CD4-positive, alpha-beta T cell (primary cell): Measurements from ENCODE around the gene PCDH9. TPM values are rescaled to one million over a fixed set of nuclear protein-coding genes. Genes with fewer than 3 reads are reported as not detected.

Experiments
- ATAC-seq: fragments of 200-7000 bp; cut with Tn5 transposase; one replicate; pipeline ENCODE4 v1.10.0; 2022; ENCODE audit warnings: mild to moderate bottlenecking; ENCODE audit not compliant: poor library complexity
- CTCF ChIA-PET: fragments of 350-600 bp; sonication (Branson Sonifier 250); formaldehyde crosslinking; loops from one replicate; lab custom pipeline; 2021; ENCODE audit warnings: antibody characterized with exemption, inconsistent platforms; lab: Charles Lee
- POLR2A ChIA-PET: fragments of 350-600 bp; sonication (Branson Sonifier 250); formaldehyde crosslinking; loops from one replicate; lab custom pipeline; 2021; ENCODE audit warnings: antibody characterized with exemption, inconsistent platforms; lab: Charles Lee
- DNase-seq, 14 experiments: peaks; one replicate each; pipeline ENCODE4 v3.0.0-alpha.2; 2013 to 2020; ENCODE audit warnings: mixed read lengths in 2 of 14
- H3K27ac ChIP-seq, 2 donors: one replicate each; pipeline versions ENCODE4 v1.5.1 to v1.7.0; 2013; ENCODE audit warnings: low read length in 2 of 2, low read depth in 1 of 2, mild to moderate bottlenecking in 1 of 2
- H3K27me3 ChIP-seq, 2 experiments: 1 replicate in 1 of 2; 2 replicates in 1 of 2; pipeline versions ENCODE4 v1.6.1 to v1.7.0; 2013; ENCODE audit warnings: low read length in 2 of 2, control low read depth in 1 of 2, mild to moderate bottlenecking in 1 of 2, moderate library complexity in 1 of 2; ENCODE audit not compliant: insufficient read depth in 2 of 2, control insufficient read depth in 1 of 2
- H3K36me3 ChIP-seq: one replicate; pipeline ENCODE4 v1.6.1; 2013; ENCODE audit warnings: low read length, control low read depth; ENCODE audit not compliant: insufficient read depth
- H3K4me1 ChIP-seq: one replicate; pipeline ENCODE4 v1.6.1; 2013; ENCODE audit warnings: low read length, control low read depth; ENCODE audit not compliant: insufficient read depth
- H3K4me3 ChIP-seq: one replicate; pipeline ENCODE4 v1.5.1; 2013; ENCODE audit warnings: mild to moderate bottlenecking, low read length, moderate library complexity
- H3K9me3 ChIP-seq, 2 experiments: 1 replicate in 1 of 2; 2 replicates in 1 of 2; pipeline versions ENCODE4 v1.6.1 to v1.7.0; 2013; ENCODE audit warnings: low read length in 2 of 2, mild to moderate bottlenecking in 2 of 2, control low read depth in 1 of 2, moderate library complexity in 1 of 2; ENCODE audit not compliant: control insufficient read depth in 1 of 2, insufficient read depth in 1 of 2
- H3K27ac Mint-ChIP-seq: one replicate; pipeline ENCODE4 v1.8.0; 2020; ENCODE audit warnings: mixed read lengths
- H3K27me3 Mint-ChIP-seq: one replicate; pipeline ENCODE4 v1.8.0; 2021; ENCODE audit warnings: mixed read lengths
- H3K36me3 Mint-ChIP-seq: one replicate; pipeline ENCODE4 v1.8.0; 2021; ENCODE audit warnings: low read depth, mixed read lengths
- H3K4me1 Mint-ChIP-seq: one replicate; pipeline ENCODE4 v1.8.0; 2021; ENCODE audit warnings: low read depth, mixed read lengths
- H3K4me3 Mint-ChIP-seq: one replicate; pipeline ENCODE4 v1.8.0; 2020; ENCODE audit warnings: mild to moderate bottlenecking, mixed read lengths
- H3K9me3 Mint-ChIP-seq: one replicate; pipeline ENCODE4 v1.8.0; 2020; ENCODE audit warnings: mixed read lengths
- intact Hi-C, 2 experiments: fragments of 100-400 bp; cut with DNase I in 1 of 2; cut with micrococcal nuclease in 1 of 2; formaldehyde crosslinking; loops; one replicate each; pipeline versions ENCODE4 v1.15.1 to v1.9.0; 2023 to 2025; cut with DNase I, micrococcal nuclease
- total RNA-seq, 174 experiments: library from RNA in 2 of 174; stranded (reverse) in 2 of 174; gene quantifications; one replicate each; pipeline ENCODE4 v1.2.3 and lab custom pipeline; 2021 to 2026
- TF ChIP-seq, protein P1 (sequence below): fragments of 200-600 bp; IDR thresholded peaks from one replicate; pipeline ENCODE4 v1.8.0; 2022; ENCODE audit warnings: antibody characterized with exemption, mild to moderate bottlenecking

Gene PCDH9
- total RNA-seq, 2 experiments from 2014 or later, result 0.08 to 0.19 TPM

DNA sequence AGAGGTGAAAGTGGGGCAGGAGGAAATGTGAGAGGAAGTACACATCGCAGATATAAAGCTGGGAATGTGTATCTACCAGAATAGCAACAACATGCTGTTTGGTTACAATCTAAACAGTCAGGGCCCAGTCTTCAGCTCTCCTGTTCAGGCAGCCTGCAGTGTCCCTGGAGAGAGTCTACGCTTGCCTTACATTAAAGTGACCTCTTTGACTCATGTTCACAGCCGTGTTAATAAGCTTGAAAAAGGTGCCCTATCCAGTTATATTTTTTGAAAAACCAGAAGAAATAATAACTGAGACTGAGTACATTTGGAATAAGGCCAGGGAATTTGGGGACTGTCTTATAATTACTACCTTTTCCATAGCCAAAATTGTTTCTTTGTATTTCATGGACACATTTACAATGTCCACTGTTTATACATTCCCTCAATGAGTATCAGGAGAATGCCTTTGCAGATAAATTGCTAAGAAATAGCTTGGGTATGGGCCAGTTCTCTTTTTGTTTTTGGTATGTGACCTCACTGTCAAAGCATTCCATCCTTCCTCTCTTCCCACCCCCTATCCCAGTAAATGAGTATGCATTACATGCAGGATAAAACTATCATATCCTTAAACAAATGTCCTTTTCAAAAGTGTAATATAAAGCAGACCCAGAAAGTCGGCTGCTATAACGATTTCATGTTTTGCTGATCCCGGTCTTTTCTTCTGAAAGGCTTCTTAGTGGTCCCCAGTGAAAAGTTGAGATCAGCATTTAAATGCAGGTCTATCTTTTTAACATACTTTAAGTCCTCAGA lies 82.6 kb downstream of the PCDH9 start:
- H3K4me3 Mint-ChIP-seq, result no peak overlapping the region
- no peaks in the 10 kb centered on the region for H3K4me1 Mint-ChIP-seq
- Histone ChIP-seq H3K27ac (no peak overlapping the region), H3K27me3 (no peaks in the 10 kb centered on the region), H3K4me1 (no peaks in the 10 kb centered on the region), H3K36me3 (no peaks in the 10 kb centered on the region), H3K4me3 (no peak overlapping the region), H3K9me3 (no peaks in the 10 kb centered on the region)
- H3K9me3 Mint-ChIP-seq, result no peaks in the 10 kb centered on the region
- no peak for DNase-seq
- H3K27ac Mint-ChIP-seq, result no peak overlapping the region
- CTCF ChIA-PET, result no interaction called here
- intact Hi-C loops, result no loop called here
- no peaks in the 10 kb centered on the region for H3K36me3 Mint-ChIP-seq
- ATAC-seq, result no peak
- no peaks in the 10 kb centered on the region for H3K27me3 Mint-ChIP-seq
- TF ChIP-seq, protein P1, sequence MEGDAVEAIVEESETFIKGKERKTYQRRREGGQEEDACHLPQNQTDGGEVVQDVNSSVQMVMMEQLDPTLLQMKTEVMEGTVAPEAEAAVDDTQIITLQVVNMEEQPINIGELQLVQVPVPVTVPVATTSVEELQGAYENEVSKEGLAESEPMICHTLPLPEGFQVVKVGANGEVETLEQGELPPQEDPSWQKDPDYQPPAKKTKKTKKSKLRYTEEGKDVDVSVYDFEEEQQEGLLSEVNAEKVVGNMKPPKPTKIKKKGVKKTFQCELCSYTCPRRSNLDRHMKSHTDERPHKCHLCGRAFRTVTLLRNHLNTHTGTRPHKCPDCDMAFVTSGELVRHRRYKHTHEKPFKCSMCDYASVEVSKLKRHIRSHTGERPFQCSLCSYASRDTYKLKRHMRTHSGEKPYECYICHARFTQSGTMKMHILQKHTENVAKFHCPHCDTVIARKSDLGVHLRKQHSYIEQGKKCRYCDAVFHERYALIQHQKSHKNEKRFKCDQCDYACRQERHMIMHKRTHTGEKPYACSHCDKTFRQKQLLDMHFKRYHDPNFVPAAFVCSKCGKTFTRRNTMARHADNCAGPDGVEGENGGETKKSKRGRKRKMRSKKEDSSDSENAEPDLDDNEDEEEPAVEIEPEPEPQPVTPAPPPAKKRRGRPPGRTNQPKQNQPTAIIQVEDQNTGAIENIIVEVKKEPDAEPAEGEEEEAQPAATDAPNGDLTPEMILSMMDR, result no peak
- POLR2A ChIA-PET, result no interaction called here

DNA sequence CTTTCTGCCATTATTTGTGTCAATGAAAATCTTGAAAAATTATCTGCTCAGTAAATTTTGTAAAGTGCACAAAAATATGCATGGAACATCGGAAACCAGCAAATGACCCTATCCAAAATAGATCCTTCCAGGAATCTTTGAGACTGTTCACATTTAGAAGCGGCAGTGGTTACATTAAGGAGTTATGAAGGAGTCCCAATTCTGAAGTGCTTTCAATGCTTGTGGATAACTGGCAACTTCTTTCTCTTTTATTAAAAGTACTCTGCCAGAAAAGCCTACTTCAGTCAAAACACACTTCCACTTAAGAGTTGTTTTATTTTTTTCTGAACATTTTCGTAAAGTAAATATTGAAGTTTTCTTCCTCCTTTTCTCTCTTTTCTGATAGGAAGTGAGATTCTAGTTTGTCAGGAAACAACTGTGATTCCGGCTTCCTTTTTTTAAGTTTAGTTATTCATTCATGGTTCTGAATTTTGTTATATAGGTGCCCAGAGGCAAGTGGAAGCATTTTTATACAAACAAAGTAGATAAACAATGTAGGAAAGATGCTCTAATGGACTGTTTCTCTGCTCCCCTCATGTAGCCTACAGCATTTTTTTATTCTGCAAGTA lies 83.5 kb downstream of the PCDH9 start:
- Mint-ChIP-seq H3K36me3 (no peaks in the 10 kb centered on the region), H3K4me1 (no peaks in the 10 kb centered on the region), H3K27ac (no peak overlapping the region), H3K27me3 (no peaks in the 10 kb centered on the region), H3K4me3 (no peak overlapping the region), H3K9me3 (no peaks in the 10 kb centered on the region)
- H3K9me3 ChIP-seq, result no peaks in the 10 kb centered on the region
- ATAC-seq (no peak), DNase-seq (no peak)
- POLR2A ChIA-PET, result no interaction called here
- CTCF ChIA-PET, result no interaction called here
- intact Hi-C loops, result no loop called here
- H3K4me3 ChIP-seq, result no peak overlapping the region
- H3K27me3 ChIP-seq, result no peaks in the 10 kb centered on the region
- H3K27ac ChIP-seq, result no peak overlapping the region
- H3K4me1 ChIP-seq, result no peaks in the 10 kb centered on the region
- H3K36me3 ChIP-seq, result no peaks in the 10 kb centered on the region
- TF ChIP-seq, protein P1, result no peak

DNA sequence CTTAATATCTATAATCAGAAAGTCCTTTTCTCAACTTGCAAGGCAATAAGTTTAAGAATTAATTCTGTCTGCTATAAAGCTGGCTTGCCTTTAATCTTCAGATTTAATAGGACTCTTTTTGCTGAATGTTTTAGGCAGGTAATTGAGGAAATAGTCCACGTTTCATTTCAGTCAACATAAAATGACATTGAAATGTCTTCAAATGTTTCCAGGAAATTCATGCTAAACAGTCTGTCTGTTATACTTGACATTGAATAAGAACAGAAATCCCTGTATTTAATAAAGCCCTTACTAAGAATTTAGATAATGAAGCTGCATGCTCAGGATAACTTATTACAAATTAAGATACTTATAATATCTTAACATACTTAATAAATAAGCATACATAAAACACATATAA lies 84.2 kb downstream of the PCDH9 start:
- H3K36me3 ChIP-seq, result no peaks in the 10 kb centered on the region
- ChIA-PET CTCF (no interaction called here), POLR2A (no interaction called here)
- H3K27me3 Mint-ChIP-seq, result no peaks in the 10 kb centered on the region
- no peak overlapping the region for H3K4me3 ChIP-seq
- no peaks in the 10 kb centered on the region for H3K9me3 Mint-ChIP-seq
- H3K9me3 ChIP-seq, result no peaks in the 10 kb centered on the region
- H3K27me3 ChIP-seq, result no peaks in the 10 kb centered on the region
- H3K4me3 Mint-ChIP-seq, result no peak overlapping the region
- intact Hi-C loops, result no loop called here
- ATAC-seq, result no peak
- TF ChIP-seq, protein P1, result no peak
- no peak overlapping the region for H3K27ac ChIP-seq
- H3K4me1 Mint-ChIP-seq, result no peaks in the 10 kb centered on the region
- no peak overlapping the region for H3K27ac Mint-ChIP-seq
- H3K4me1 ChIP-seq, result no peaks in the 10 kb centered on the region
- H3K36me3 Mint-ChIP-seq, result no peaks in the 10 kb centered on the region
- DNase-seq, result no peak
